CD4-positive, alpha-beta memory T cell (primary cell): ENCODE measurements around the gene KCNJ5. TPM values are rescaled to one million over a fixed set of nuclear protein-coding genes. Genes with fewer than 3 reads are reported as not detected.

ENCODE experiments used
- CTCF ChIA-PET: fragments of 350-600 bp; sonication (Branson Sonifier 250); formaldehyde crosslinking; loops from one replicate; lab custom pipeline; 2021; ENCODE audit warnings: inconsistent platforms; ENCODE audit not compliant: partially characterized antibody; lab: Charles Lee
- POLR2A ChIA-PET: fragments of 350-600 bp; sonication (Branson Sonifier 250); formaldehyde crosslinking; loops from one replicate; lab custom pipeline; 2021; ENCODE audit not compliant: partially characterized antibody; lab: Charles Lee
- DNase-seq, 5 donors: peaks; one replicate each; pipeline versions ENCODE4 v3.0.0 to v3.0.0-alpha.2; 2020 to 2022; ENCODE audit warnings: mixed read lengths in 1 of 5
- H3K27ac ChIP-seq: one replicate; pipeline ENCODE4 v1.7.0; 2013; ENCODE audit warnings: low read depth, low read length
- H3K27me3 ChIP-seq: 2 replicates; pipeline ENCODE4 v1.7.0; 2013; ENCODE audit warnings: mild to moderate bottlenecking, low read length, moderate library complexity; ENCODE audit not compliant: insufficient read depth
- H3K36me3 ChIP-seq: 2 replicates; pipeline ENCODE4 v1.7.0; 2013; ENCODE audit warnings: mild to moderate bottlenecking, low read length, moderate library complexity; ENCODE audit not compliant: insufficient read depth
- H3K4me1 ChIP-seq: 2 replicates; pipeline ENCODE4 v1.7.0; 2013; ENCODE audit warnings: mild to moderate bottlenecking, low read length, moderate library complexity; ENCODE audit not compliant: insufficient read depth
- H3K4me3 ChIP-seq, 2 donors: one replicate each; pipeline ENCODE4 v1.7.0; 2013; ENCODE audit warnings: low read length in 2 of 2, mild to moderate bottlenecking in 1 of 2
- H3K9me3 ChIP-seq, 2 donors: one replicate each; pipeline ENCODE4 v1.7.0; 2013; ENCODE audit warnings: low read length in 2 of 2, control low read depth in 1 of 2; ENCODE audit not compliant: control insufficient read depth in 1 of 2
- H3K27ac Mint-ChIP-seq, 7 donors: one replicate each; pipeline ENCODE4 v1.8.0; 2020 to 2021; ENCODE audit warnings: mixed read lengths in 7 of 7, mild to moderate bottlenecking in 6 of 7, inconsistent platforms in 3 of 7, moderate library complexity in 3 of 7
- H3K27me3 Mint-ChIP-seq, 2 donors: one replicate each; pipeline ENCODE4 v1.8.0; 2020 to 2021; ENCODE audit warnings: mixed read lengths in 2 of 2
- H3K36me3 Mint-ChIP-seq, 2 donors: one replicate each; pipeline ENCODE4 v1.8.0; 2020 to 2021; ENCODE audit warnings: mixed read lengths in 2 of 2, inconsistent platforms in 1 of 2, mild to moderate bottlenecking in 1 of 2
- H3K4me1 Mint-ChIP-seq, 4 donors: one replicate each; pipeline ENCODE4 v1.8.0; 2020 to 2021; ENCODE audit warnings: mixed read lengths in 4 of 4, mild to moderate bottlenecking in 1 of 4
- H3K4me3 Mint-ChIP-seq, 8 donors: one replicate each; pipeline ENCODE4 v1.8.0; 2020 to 2021; ENCODE audit warnings: mixed read lengths in 8 of 8, mild to moderate bottlenecking in 7 of 8, moderate library complexity in 6 of 8, inconsistent platforms in 3 of 8
- H3K9me3 Mint-ChIP-seq, 8 donors: one replicate each; pipeline ENCODE4 v1.8.0; 2020 to 2021; ENCODE audit warnings: mixed read lengths in 8 of 8, mild to moderate bottlenecking in 5 of 8, inconsistent platforms in 3 of 8, moderate library complexity in 1 of 8
- intact Hi-C: fragments of 100-400 bp; cut with micrococcal nuclease; formaldehyde crosslinking; loops from one replicate; pipeline ENCODE4 v1.15.1; 2023
- polyA plus RNA-seq, 2 donors: library from polyadenylated mRNA; unstranded; fragments of 300-500 nt; fragmentation: Illumina TruSeq; gene quantifications; one replicate each; pipeline ENCODE4 v1.2.3, GENCODE V29; 2021
- total RNA-seq, 2 experiments: library from RNA; stranded (reverse); gene quantifications; one replicate each; pipeline ENCODE4 v1.2.3, GENCODE V29; 2021

The KCNJ5 gene
- total and polyA plus RNA-seq, 4 experiments from 2014 or later, result 0.23 to 0.33 TPM; not detected in 2

DNA sequence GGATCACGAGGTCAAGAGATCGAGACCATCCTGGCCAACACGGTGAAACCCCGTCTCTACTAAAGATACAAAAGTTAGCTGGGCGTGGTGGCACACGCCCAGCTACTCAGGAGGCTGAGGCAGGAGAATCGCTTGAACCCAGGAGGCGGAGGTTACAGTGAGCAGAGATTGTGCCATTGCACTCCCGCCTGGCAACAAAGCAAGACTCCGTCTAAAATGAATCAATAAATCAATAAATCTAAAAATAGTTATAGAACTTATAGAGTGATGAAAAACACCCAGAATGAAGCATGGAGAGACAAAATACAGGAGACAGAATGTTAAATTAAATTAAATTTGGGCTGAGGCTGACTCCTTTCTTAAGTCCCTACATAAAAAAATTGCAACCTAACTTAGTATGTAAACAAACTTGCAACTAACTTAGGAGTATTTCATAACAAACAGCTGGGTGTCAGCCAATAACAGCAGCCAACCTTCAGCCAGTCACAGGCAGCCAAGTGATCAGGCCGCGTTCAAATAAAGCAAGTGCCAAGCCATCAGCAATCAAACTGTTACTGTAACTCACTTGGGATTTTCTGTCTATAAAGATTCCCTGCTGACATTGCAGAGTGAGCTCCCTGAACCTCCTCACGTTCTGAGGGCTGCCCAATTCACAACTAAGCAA lies 58.8 kb downstream of the KCNJ5 start:
- DNase-seq, result no peak
- intact Hi-C loops, result no loop called here
- peaks cover 12 to 18% of the 10 kb centered on the region in 2 donors for H3K27me3 Mint-ChIP-seq

GRCh38 chr11:128953151-128953550 lies 62.0 kb downstream of the KCNJ5 start:
- H3K4me3 ChIP-seq, result no peak overlapping the region
- no peak for DNase-seq
- peaks cover 8 to 15% of the 10 kb centered on the region in 2 donors for H3K27me3 Mint-ChIP-seq
- H3K9me3 ChIP-seq, result no peaks in the 10 kb centered on the region
- no peak overlapping the region for H3K27ac ChIP-seq
- no peaks in the 10 kb centered on the region for H3K36me3 Mint-ChIP-seq
- no peaks in the 10 kb centered on the region for H3K27me3 ChIP-seq
- peaks cover 0 to 2% (median under 1%) of the 10 kb centered on the region in 4 donors for H3K4me1 Mint-ChIP-seq
- CTCF ChIA-PET, result interaction anchor here (7.6 kb wide), 1 partner anchor 67 kb away, joined by 134 read pairs; no protein-coding TSS in a partner anchor
- POLR2A ChIA-PET, result no interaction called here
- H3K36me3 ChIP-seq, result no peaks in the 10 kb centered on the region
- no peak overlapping the region for H3K27ac Mint-ChIP-seq
- H3K4me3 Mint-ChIP-seq, result no peak overlapping the region
- H3K4me1 ChIP-seq, result no peaks in the 10 kb centered on the region
- intact Hi-C loops, result no loop called here
- no peaks in the 10 kb centered on the region for H3K9me3 Mint-ChIP-seq

More for the DNA sequence above, 58.8 kb downstream of the KCNJ5 start:
- Histone ChIP-seq H3K9me3 (no peaks in the 10 kb centered on the region), H3K36me3 (no peaks in the 10 kb centered on the region), H3K27me3 (no peaks in the 10 kb centered on the region), H3K4me1 (no peaks in the 10 kb centered on the region), H3K27ac (no peak overlapping the region), H3K4me3 (no peak overlapping the region)
- CTCF ChIA-PET, result interaction anchor here (1.0 to 5.7 kb wide), 4 partner anchors 8 to 65 kb away, joined by 3 to 32 read pairs (median 16); no protein-coding TSS in a partner anchor
- POLR2A ChIA-PET, result no interaction called here
- Mint-ChIP-seq H3K4me1 (no peaks in the 10 kb centered on the region), H3K27ac (no peak overlapping the region), H3K9me3 (no peaks in the 10 kb centered on the region), H3K36me3 (no peaks in the 10 kb centered on the region), H3K4me3 (no peak overlapping the region)

DNA sequence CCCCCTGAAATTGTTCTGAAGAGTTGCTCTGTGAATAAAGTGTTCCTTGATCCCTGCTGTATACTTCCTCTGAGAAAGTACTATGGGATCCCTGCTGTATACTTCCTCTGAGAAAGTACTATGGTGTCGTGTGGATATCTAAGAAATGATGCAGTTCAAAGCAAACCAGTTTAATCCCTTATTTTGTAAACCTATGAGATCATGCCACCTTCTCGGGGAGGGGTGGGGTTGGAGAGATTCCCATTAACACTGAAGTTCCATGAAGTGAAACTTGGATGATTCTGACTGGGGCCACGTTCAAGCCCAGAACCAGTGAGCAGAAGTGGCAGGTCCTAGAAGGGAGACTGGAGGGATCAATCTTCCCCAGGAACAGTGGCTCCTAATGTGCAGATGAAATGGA lies 64.5 kb downstream of the KCNJ5 start:
- H3K4me3 Mint-ChIP-seq, result no peak overlapping the region
- H3K4me3 ChIP-seq, result no peak overlapping the region
- H3K36me3 Mint-ChIP-seq, result no peaks in the 10 kb centered on the region
- no peaks in the 10 kb centered on the region for H3K4me1 ChIP-seq
- no peaks in the 10 kb centered on the region for H3K9me3 ChIP-seq
- H3K27me3 ChIP-seq, result no peaks in the 10 kb centered on the region
- H3K27ac Mint-ChIP-seq, result no peak overlapping the region
- no peaks in the 10 kb centered on the region for H3K9me3 Mint-ChIP-seq
- ChIA-PET POLR2A (no interaction called here), CTCF (interaction anchor here (0.7 to 7.6 kb wide), 14 partner anchors 8 to 799 kb away, joined by 3 to 134 read pairs (median 9); partner anchors contain the start of gene KCNJ5)
- peaks cover 6 to 14% of the 10 kb centered on the region in 2 donors for H3K27me3 Mint-ChIP-seq
- H3K4me1 Mint-ChIP-seq, result peaks cover 0 to 2% (median under 1%) of the 10 kb centered on the region in 4 donors
- H3K36me3 ChIP-seq, result no peaks in the 10 kb centered on the region
- no peak overlapping the region for H3K27ac ChIP-seq
- intact Hi-C loops, result loop anchor here (1.0 to 5.0 kb wide), 5 partner anchors 71 to 1113 kb away; no protein-coding TSS in a partner anchor
- no peak for DNase-seq

GRCh38 chr11:128956401-128957201 lies 65.4 kb downstream of the KCNJ5 start:
- H3K27ac ChIP-seq, result no peak overlapping the region
- H3K27me3 ChIP-seq, result no peaks in the 10 kb centered on the region
- peaks cover 6 to 14% of the 10 kb centered on the region in 2 donors for H3K27me3 Mint-ChIP-seq
- H3K4me3 Mint-ChIP-seq, result no peak overlapping the region
- H3K4me1 Mint-ChIP-seq, result peaks cover 0 to 2% (median under 1%) of the 10 kb centered on the region in 4 donors
- POLR2A ChIA-PET, result interaction anchor here (0.9 kb wide), 1 partner anchor 71 kb away, joined by 3 read pairs; no protein-coding TSS in a partner anchor
- intact Hi-C loops, result loop anchor here (1.0 to 5.0 kb wide), 5 partner anchors 72 to 1114 kb away; no protein-coding TSS in a partner anchor
- no peak overlapping the region for H3K27ac Mint-ChIP-seq
- peak in 4 of 5 donors; percentile 34 to 41 (median 38) for DNase-seq
- no peaks in the 10 kb centered on the region for H3K9me3 Mint-ChIP-seq
- H3K36me3 Mint-ChIP-seq, result no peaks in the 10 kb centered on the region
- H3K36me3 ChIP-seq, result no peaks in the 10 kb centered on the region
- H3K4me3 ChIP-seq, result no peak overlapping the region
- no peaks in the 10 kb centered on the region for H3K4me1 ChIP-seq
- CTCF ChIA-PET, result interaction anchor here (0.6 to 7.6 kb wide), 20 partner anchors 9 to 800 kb away, joined by 3 to 134 read pairs (median 4); partner anchors contain the start of genes KCNJ5 and TP53AIP1
- no peaks in the 10 kb centered on the region for H3K9me3 ChIP-seq

- CTCF ChIA-PET, result interaction anchor here (0.6 to 7.6 kb wide), 15 partner anchors 9 to 800 kb away, joined by 3 to 134 read pairs (median 8); partner anchors contain the start of genes KCNJ5 and TP53AIP1
- H3K4me3 Mint-ChIP-seq, result peak overlapping the region in 1 of 8 donors; percentile 27
- no peaks in the 10 kb centered on the region for H3K36me3 Mint-ChIP-seq
These were observed 66.0 kb downstream of the KCNJ5 start for GRCh38 chr11:128957202-128957482.

GRCh38 chr11:128961645-128962044 lies 70.5 kb downstream of the KCNJ5 start:
- DNase-seq, result no peak
- H3K4me3 ChIP-seq, result no peak overlapping the region
- H3K4me3 Mint-ChIP-seq, result no peak overlapping the region
- no peaks in the 10 kb centered on the region for H3K9me3 ChIP-seq
- ChIA-PET CTCF (interaction anchor here (0.6 to 1.7 kb wide), 2 partner anchors 77 to 911 kb away, joined by 3 to 9 read pairs; no protein-coding TSS in a partner anchor), POLR2A (no interaction called here)
- H3K27me3 Mint-ChIP-seq, result peaks cover 0 to 3% of the 10 kb centered on the region in 2 donors
- H3K27ac ChIP-seq, result no peak overlapping the region
- no peak overlapping the region for H3K27ac Mint-ChIP-seq
- no peaks in the 10 kb centered on the region for H3K36me3 ChIP-seq
- peaks cover 15% of the 10 kb centered on the region for H3K4me1 ChIP-seq
- peaks cover 6 to 28% (median 22%) of the 10 kb centered on the region in 4 donors for H3K4me1 Mint-ChIP-seq
- no peaks in the 10 kb centered on the region for H3K36me3 Mint-ChIP-seq
- H3K27me3 ChIP-seq, result no peaks in the 10 kb centered on the region
- no peaks in the 10 kb centered on the region for H3K9me3 Mint-ChIP-seq
- intact Hi-C loops, result no loop called here

More at GRCh38 chr11:128957202-128957482, 66.0 kb downstream of the KCNJ5 start:
- POLR2A ChIA-PET, result no interaction called here
- Histone ChIP-seq H3K27me3 (no peaks in the 10 kb centered on the region), H3K4me1 (no peaks in the 10 kb centered on the region), H3K27ac (no peak overlapping the region), H3K36me3 (no peaks in the 10 kb centered on the region), H3K9me3 (no peaks in the 10 kb centered on the region), H3K4me3 (no peak overlapping the region)
- H3K9me3 Mint-ChIP-seq, result no peaks in the 10 kb centered on the region
- intact Hi-C loops, result loop anchor here (2.0 to 5.0 kb wide), 2 partner anchors 784 to 1115 kb away; no protein-coding TSS in a partner anchor
- DNase-seq, result no peak
- H3K27me3 Mint-ChIP-seq, result peaks cover 6 to 14% of the 10 kb centered on the region in 2 donors
- H3K27ac Mint-ChIP-seq, result no peak overlapping the region
- H3K4me1 Mint-ChIP-seq, result peaks cover 0 to 2% (median under 1%) of the 10 kb centered on the region in 4 donors
